Superior temporal gyrus (tissue), 1 donor: ENCODE data around the gene TC2N.
"Not testable (repeated sequence)": the region's sequence is repeated elsewhere in the genome, so short reads cannot be mapped to it uniquely, and the experiment has no call there.

Experiments used
- DNase-seq: peaks from one replicate; pipeline ENCODE4 v3.0.0-alpha.2; 2016; ENCODE audit errors: extremely low spot score

TC2N gene

GRCh38 chr14:91834571-91834970 lies 32.8 kb downstream of the TC2N start:
- DNase-seq = no peak

- no peak for DNase-seq
Observed at GRCh38 chr14:91831337-91831736, 36.0 kb downstream of the TC2N start.

GRCh38 chr14:91830777-91831176 lies 36.6 kb downstream of the TC2N start:
- DNase-seq = no peak

GRCh38 chr14:91829511-91829910 lies 37.8 kb downstream of the TC2N start:
- DNase-seq = no peak

- no peak for DNase-seq
Observed at GRCh38 chr14:91827746-91828145, 39.6 kb downstream of the TC2N start.

GRCh38 chr14:91817566-91818325 lies 49.6 kb downstream of the TC2N start:
- DNase-seq = no peak

GRCh38 chr14:91814317-91814716 lies 53.0 kb downstream of the TC2N start:
- DNase-seq = no peak

- DNase-seq = no peak
Observed at GRCh38 chr14:91810699-91811098, 56.6 kb downstream of the TC2N start.

GRCh38 chr14:91806716-91807115 lies 60.6 kb downstream of the TC2N start:
- DNase-seq = no peak

- not testable (repeated sequence) for DNase-seq
Observed at GRCh38 chr14:91806094-91806493, 61.2 kb downstream of the TC2N start.

GRCh38 chr14:91805659-91806058 lies 61.7 kb downstream of the TC2N start:
- no peak for DNase-seq

GRCh38 chr14:91801358-91801757 lies 66.0 kb downstream of the TC2N start:
- no peak for DNase-seq

- DNase-seq = no peak
Observed at GRCh38 chr14:91796617-91797347, 70.6 kb downstream of the TC2N start.

GRCh38 chr14:91793704-91794103 lies 73.6 kb downstream of the TC2N start:
- no peak for DNase-seq

- no peak for DNase-seq
Observed at GRCh38 chr14:91786188-91786587, 81.1 kb downstream of the TC2N start.

- no peak for DNase-seq
Observed at GRCh38 chr14:91780452-91780851, 86.9 kb downstream of the TC2N start.

- DNase-seq = no peak
Observed at GRCh38 chr14:91778217-91778616, 89.1 kb downstream of the TC2N start.

GRCh38 chr14:91774140-91775096 lies 92.9 kb downstream of the TC2N start:
- no peak for DNase-seq

- no peak for DNase-seq
Observed at GRCh38 chr14:91770185-91770584, 97.2 kb downstream of the TC2N start.

- no peak for DNase-seq
Observed at GRCh38 chr14:91755570-91756295, 111.6 kb downstream of the TC2N start.

- no peak for DNase-seq
Observed at GRCh38 chr14:91754819-91755218, 112.5 kb downstream of the TC2N start.
